ENCODE data around the gene DIAPH3. TPM values are rescaled to one million over a fixed set of nuclear protein-coding genes. Genes with fewer than 3 reads are reported as not detected.
"Not testable (repeated sequence)": the region's sequence is repeated elsewhere in the genome, so short reads cannot be mapped to it uniquely, and the experiment has no call there.

Gene DIAPH3, protein sequence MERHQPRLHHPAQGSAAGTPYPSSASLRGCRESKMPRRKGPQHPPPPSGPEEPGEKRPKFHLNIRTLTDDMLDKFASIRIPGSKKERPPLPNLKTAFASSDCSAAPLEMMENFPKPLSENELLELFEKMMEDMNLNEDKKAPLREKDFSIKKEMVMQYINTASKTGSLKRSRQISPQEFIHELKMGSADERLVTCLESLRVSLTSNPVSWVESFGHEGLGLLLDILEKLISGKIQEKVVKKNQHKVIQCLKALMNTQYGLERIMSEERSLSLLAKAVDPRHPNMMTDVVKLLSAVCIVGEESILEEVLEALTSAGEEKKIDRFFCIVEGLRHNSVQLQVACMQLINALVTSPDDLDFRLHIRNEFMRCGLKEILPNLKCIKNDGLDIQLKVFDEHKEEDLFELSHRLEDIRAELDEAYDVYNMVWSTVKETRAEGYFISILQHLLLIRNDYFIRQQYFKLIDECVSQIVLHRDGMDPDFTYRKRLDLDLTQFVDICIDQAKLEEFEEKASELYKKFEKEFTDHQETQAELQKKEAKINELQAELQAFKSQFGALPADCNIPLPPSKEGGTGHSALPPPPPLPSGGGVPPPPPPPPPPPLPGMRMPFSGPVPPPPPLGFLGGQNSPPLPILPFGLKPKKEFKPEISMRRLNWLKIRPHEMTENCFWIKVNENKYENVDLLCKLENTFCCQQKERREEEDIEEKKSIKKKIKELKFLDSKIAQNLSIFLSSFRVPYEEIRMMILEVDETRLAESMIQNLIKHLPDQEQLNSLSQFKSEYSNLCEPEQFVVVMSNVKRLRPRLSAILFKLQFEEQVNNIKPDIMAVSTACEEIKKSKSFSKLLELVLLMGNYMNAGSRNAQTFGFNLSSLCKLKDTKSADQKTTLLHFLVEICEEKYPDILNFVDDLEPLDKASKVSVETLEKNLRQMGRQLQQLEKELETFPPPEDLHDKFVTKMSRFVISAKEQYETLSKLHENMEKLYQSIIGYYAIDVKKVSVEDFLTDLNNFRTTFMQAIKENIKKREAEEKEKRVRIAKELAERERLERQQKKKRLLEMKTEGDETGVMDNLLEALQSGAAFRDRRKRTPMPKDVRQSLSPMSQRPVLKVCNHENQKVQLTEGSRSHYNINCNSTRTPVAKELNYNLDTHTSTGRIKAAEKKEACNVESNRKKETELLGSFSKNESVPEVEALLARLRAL
- total RNA-seq (2014; rRNA removed; shearing (Covaris generic); ENCODE audit: low replicate concordance) = 24.8 and 32.4 TPM in 2 replicates

GRCh38 chr13:60163478-60164233 lies at the start of gene DIAPH3:
Gene DIAPH3, minus strand, starts transcription at chr13:60163928. Its CDS starts 162 bp downstream, at chr13:60163766.
- Histone ChIP-seq H3K27me3 (no peaks in the 10 kb centered on the region), H3K36me3 (peaks cover 16% of the 10 kb centered on the region)
- peak; percentile 97 for DNase-seq

DNA sequence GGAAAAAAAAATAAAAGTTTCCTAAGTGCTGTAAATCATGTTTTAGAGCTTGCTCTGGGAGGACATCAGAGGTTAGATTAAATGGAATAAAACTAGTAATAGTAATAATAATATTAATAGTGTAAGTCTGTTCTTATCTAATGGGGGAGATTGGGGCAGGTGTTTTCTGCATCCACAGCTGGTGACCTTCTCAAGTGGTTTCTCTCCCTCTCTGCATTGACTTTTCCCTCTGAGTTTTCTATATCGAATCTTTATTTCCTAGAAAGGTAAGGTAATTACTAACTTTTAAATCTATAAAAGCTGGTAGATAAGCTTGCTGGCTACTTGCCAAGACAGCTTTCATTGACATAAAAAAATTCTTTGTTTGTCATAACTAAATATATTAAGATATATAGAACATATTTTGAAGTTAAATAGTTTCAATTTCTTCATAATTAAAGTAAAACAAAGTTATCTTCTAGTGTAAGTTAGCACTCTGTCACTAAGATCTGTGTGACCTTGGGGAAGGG lies 49.6 kb upstream of the DIAPH3 start:
- Histone ChIP-seq H3K36me3 (no peaks in the 10 kb centered on the region), H3K9me3 (no peaks in the 10 kb centered on the region), H3K27me3 (peaks cover 6% of the 10 kb centered on the region), H3K4me3 (no peak overlapping the region)
- no peak for DNase-seq

More at GRCh38 chr13:60163478-60164233, at the start of gene DIAPH3:
- Histone ChIP-seq H3K4me3 (peak within 1 kb of the TSS; percentile 99), H3K9me3 (no peaks in the 10 kb centered on the region)

DNA sequence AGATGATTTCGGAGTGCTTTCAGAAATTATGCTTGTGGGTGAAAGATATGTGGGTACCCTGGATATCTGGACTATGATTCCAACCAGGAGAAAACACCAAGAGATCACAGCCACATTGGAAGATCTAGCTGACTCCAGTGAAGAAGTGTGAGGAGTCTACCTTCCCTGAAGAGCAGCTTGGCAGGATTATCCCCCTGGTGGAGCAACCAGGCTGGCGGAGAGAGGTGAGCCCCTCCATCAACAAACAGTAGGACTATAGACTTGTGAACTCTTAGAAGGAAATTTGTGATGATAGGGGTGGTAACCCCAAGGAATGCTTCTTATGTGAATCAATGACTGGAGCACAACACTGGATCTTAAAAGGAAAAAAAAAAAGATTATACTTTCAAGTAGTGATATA lies 47.8 kb upstream of the DIAPH3 start:
- Histone ChIP-seq H3K36me3 (no peaks in the 10 kb centered on the region), H3K27me3 (peaks cover 6% of the 10 kb centered on the region; the same call in 1 of the 2 replicates), H3K9me3 (no peaks in the 10 kb centered on the region), H3K4me3 (no peak overlapping the region)
- DNase-seq = no peak

DNA sequence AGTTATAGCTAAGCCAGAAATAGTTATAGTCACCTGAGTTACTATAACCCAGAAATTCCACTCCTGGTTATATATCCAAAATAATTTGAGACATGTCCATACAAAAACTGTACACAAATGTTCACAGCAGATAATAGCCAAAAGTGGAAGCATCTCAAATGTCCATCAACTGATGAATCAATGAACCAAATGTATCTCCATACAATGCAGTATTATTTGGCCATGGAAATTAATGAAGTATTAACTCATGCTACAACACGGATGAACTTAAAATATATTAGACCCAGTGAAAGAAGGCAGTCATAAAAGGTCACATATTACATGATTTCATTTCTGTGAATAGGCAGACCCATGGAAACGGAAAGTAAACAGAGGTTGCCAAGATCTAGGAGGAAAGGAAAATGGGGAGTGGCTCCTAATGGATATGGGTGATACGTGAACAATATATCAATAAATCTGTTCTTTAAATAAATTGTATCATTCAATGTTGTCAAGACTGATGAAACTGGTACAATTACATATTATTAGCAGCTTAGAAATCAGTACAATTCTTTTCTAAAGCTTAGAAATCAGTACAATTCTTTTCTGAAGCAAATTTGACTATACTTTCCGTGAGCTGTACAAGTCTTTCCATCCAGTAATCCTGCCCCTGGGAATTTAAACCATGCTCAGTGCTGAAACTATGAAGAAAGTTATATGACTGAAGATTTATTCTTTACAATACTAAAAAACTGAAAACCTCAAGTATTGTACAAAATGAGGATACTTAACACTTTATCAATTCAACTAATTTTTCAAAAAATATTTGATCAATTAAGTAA lies 47.0 kb upstream of the DIAPH3 start:
- DNase-seq = no peak
- H3K36me3 ChIP-seq = no peaks in the 10 kb centered on the region
- H3K9me3 ChIP-seq = no peaks in the 10 kb centered on the region
- H3K27me3 ChIP-seq = peaks cover 6% of the 10 kb centered on the region; the same call in 1 of the 2 replicates
- H3K4me3 ChIP-seq = no peak overlapping the region

DNA sequence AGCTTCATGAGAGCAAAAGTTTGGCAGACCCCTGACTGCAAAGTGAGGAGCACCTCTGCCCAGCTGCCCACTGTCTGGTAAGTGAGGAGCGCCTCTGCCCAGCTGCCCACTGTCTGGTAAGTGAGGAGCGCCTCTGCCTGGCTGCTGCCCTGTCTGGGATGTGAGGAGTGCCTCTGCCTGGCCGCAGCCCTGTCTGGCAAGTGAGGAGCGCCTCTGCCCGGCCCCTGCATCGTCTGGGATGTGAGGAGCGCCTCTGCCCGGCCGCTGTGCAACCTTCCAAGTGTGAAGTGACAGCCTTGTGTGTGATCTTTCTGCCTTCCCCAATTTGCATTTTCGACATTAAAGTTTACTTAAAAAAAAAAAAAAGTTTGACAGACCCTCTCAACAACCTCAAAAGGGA lies 41.8 kb upstream of the DIAPH3 start:
- not testable (repeated sequence) for H3K27me3 ChIP-seq, H3K4me3 ChIP-seq, H3K36me3 ChIP-seq, DNase-seq, H3K9me3 ChIP-seq

GRCh38 chr13:60201286-60201685 lies 37.6 kb upstream of the DIAPH3 start:
- DNase-seq = no peak
- Histone ChIP-seq H3K4me3 (no peak overlapping the region), H3K27me3 (peaks cover 2% of the 10 kb centered on the region; the same call in 1 of the 2 replicates), H3K9me3 (no peaks in the 10 kb centered on the region), H3K36me3 (no peaks in the 10 kb centered on the region)

DNA sequence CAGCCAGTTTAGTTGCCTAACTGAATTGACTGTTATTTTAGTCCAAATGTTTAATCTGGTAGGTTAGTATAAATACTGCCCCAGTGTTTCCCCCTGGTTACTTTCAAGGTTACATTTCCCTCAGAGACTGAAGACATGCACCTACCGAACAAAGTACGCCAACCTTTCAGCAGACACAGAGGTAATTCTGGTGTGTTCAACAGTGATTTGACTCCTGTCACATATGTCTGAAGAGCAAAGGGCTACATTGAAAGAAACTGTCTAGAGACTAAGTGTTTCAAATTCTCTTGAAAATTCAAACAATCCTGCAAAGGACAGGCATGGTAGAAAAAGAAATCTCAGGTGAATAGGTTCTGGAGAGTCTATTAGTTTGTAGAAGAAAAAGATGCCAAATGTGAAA lies 32.2 kb upstream of the DIAPH3 start:
- H3K36me3 ChIP-seq, DNase-seq, H3K27me3 ChIP-seq, H3K4me3 ChIP-seq, H3K9me3 ChIP-seq: not testable (repeated sequence)

DNA sequence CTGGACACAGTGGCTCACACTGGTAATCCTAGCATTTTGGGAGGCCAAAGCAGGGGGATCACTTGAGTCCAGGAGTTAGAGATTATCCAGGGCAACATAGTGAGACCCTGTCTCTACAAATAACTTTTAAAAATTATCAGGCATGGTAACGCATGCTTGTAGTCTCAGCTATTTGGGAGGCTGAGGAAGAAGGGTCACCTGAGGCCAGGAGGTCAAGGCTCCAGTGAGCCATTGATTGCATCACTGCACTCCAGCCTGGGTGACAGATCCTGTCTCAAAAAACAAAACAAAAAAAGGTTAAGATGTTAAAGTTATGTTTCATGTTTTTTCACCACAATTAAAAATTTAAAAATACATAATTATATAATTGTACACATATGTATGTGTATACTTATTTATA lies 19.2 kb upstream of the DIAPH3 start:
- Histone ChIP-seq H3K27me3 (no peaks in the 10 kb centered on the region; the same call in 1 of the 2 replicates), H3K36me3 (no peaks in the 10 kb centered on the region), H3K9me3 (no peaks in the 10 kb centered on the region), H3K4me3 (no peak overlapping the region)
- no peak for DNase-seq

DNA sequence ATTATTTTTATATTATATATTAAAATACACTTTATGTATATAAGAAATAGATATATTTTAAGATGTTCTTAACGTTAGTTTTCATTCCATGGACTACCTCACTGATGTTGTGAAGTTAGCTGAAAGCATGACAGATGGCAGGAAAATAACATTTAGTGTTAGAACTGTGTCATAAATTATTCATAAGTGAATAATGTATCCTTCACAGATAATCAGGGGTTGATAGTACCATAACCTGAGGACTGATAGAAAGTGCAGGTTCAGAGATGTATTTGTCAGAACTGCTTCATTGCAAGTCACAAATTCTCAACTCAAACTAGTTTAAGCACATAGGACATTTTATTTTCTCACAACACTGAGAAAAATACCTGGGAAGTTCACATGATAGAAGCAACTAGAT lies 14.6 kb upstream of the DIAPH3 start:
- H3K36me3 ChIP-seq = no peaks in the 10 kb centered on the region
- DNase-seq = no peak
- H3K4me3 ChIP-seq = no peak overlapping the region
- H3K27me3 ChIP-seq = no peaks in the 10 kb centered on the region; the same call in 1 of the 2 replicates
- H3K9me3 ChIP-seq = no peaks in the 10 kb centered on the region

- Histone ChIP-seq H3K4me3 (no peak overlapping the region), H3K36me3 (no peaks in the 10 kb centered on the region), H3K27me3 (no peaks in the 10 kb centered on the region; the same call in 1 of the 2 replicates), H3K9me3 (no peaks in the 10 kb centered on the region)
- DNase-seq = no peak
Measured at GRCh38 chr13:60175571-60175970, 11.8 kb upstream of the DIAPH3 start.

- DNase-seq = no peak
- no peaks in the 10 kb centered on the region for H3K9me3 ChIP-seq
- no peaks in the 10 kb centered on the region; the same call in 1 of the 2 replicates for H3K27me3 ChIP-seq
- no peaks in the 10 kb centered on the region for H3K36me3 ChIP-seq
- no peak overlapping the region for H3K4me3 ChIP-seq
Measured at GRCh38 chr13:60174113-60174512, 10.4 kb upstream of the DIAPH3 start.

- H3K36me3 ChIP-seq = no peaks in the 10 kb centered on the region
- H3K27me3 ChIP-seq = no peaks in the 10 kb centered on the region; the same call in 1 of the 2 replicates
- H3K9me3 ChIP-seq = no peaks in the 10 kb centered on the region
- no peak for DNase-seq
- no peak overlapping the region for H3K4me3 ChIP-seq
Measured at GRCh38 chr13:60172111-60172510, 8.4 kb upstream of the DIAPH3 start.

GRCh38 chr13:60170414-60170813 lies 6.7 kb upstream of the DIAPH3 start:
- Histone ChIP-seq H3K4me3 (no peak overlapping the region), H3K27me3 (no peaks in the 10 kb centered on the region; the same call in 1 of the 2 replicates), H3K9me3 (no peaks in the 10 kb centered on the region), H3K36me3 (no peaks in the 10 kb centered on the region)
- DNase-seq = no peak

GRCh38 chr13:60169239-60170031 lies 5.7 kb upstream of the DIAPH3 start:
- Histone ChIP-seq H3K9me3 (no peaks in the 10 kb centered on the region), H3K27me3 (no peaks in the 10 kb centered on the region; the same call in 1 of the 2 replicates), H3K36me3 (no peaks in the 10 kb centered on the region), H3K4me3 (no peak overlapping the region)
- DNase-seq = no peak

All from MG63 (cell line).